Medulla oblongata (tissue), 1 donor: Measurements from ENCODE around the gene COL16A1.

Experiments used
- DNase-seq: peaks from one replicate; pipeline ENCODE4 v3.0.0-alpha.2; 2015; ENCODE audit errors: extremely low spot score

COL16A1 gene

GRCh38 chr1:31703431-31704270 lies at the start of gene COL16A1:
TSS of gene COL16A1 (minus strand) at chr1:31704017. CDS start at chr1:31702193, 1,824 bp downstream.
- peak; percentile 63 for DNase-seq

- DNase-seq, result peak; percentile 56
Measured at GRCh38 chr1:31752952-31753475, 49.2 kb upstream of the COL16A1 start.

- DNase-seq, result no peak
Measured at GRCh38 chr1:31752258-31752657, 48.4 kb upstream of the COL16A1 start.

DNA sequence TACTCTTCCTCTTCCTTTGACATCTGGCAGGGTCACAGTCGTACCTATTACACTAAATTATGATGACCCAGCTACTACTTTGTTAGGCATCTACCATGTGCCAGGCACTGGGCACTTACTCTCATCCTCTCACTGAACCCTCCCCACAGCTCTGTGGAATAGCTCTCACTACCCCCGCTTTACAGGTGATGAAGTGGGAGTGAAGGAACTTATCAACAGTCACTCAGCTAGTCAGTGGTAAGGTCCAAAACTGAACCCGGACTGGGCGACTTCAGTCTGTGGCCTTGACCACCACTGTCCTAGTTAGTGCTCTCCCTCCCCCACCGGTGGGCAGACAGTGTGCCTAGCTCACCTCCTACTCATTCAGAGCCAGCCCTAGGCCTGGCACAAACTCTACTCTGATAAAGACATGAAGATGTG lies 48.0 kb upstream of the COL16A1 start:
- DNase-seq, result no peak

GRCh38 chr1:31750858-31751510 lies 47.2 kb upstream of the COL16A1 start:
- no peak for DNase-seq

GRCh38 chr1:31749785-31750735 lies 46.2 kb upstream of the COL16A1 start:
- no peak for DNase-seq

- no peak for DNase-seq
Measured at GRCh38 chr1:31748365-31748764, 44.5 kb upstream of the COL16A1 start.

DNA sequence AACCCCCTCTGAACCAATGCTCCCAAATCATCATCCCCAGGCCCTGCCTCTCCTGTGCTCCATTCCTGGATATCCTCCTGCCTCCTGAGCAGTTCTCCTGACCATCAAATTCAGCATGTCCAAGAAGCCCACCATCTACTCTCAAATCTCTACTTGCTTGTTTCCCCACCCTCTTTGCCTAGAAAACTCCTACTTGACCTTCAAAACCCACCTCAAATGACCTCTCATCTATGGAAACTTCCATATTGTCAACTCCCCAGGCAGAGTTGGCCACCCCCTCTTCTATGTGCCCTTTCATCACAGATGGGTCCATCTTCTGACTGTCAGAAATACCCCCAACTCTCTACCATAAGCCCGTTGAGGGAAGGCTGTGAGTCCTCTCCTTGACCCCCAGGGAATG lies 43.5 kb upstream of the COL16A1 start:
- no peak for DNase-seq

GRCh38 chr1:31746687-31747086 lies 42.9 kb upstream of the COL16A1 start:
- DNase-seq, result no peak

GRCh38 chr1:31745946-31746670 lies 42.3 kb upstream of the COL16A1 start:
- DNase-seq, result no peak

- peak; percentile 73 for DNase-seq
Measured at GRCh38 chr1:31745096-31745945, 41.5 kb upstream of the COL16A1 start.

- DNase-seq, result no peak
Measured at GRCh38 chr1:31744165-31744888, 40.5 kb upstream of the COL16A1 start.

DNA sequence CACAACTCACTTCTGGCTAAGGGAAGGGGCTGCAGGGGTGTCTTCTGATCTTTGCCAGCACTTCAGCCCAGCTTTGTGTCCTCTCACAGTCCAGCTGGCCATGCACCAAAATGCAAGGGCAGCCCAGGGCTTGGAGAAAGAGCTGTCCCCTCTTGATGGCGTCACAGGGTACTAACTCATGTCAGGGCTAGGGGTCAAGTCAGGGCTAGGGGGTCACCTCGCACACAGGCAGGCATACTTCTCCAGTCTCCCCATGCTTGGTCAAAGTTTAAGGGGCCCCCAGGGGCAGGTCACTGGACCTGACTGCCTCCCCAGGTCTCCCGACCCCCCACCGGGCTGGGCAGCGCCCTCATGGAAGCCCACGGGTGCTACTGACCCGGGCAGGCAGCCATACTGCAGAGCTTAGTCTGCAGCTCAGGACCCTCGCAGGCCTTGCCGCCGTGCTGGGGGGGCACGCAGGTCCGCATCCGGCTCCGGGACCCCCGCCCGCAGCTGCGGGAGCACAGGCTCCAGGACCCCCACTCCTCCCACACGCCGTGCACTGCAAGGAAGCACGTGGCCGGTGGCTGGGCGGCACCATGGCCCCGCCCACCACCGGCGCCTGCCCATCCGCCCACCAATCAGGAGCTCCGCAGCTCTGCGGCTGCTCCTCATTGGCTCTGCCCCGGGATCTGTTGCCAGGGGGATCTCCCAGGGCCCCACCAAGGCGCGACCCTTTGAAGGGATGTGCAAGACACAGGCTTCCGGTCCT lies 38.8 kb upstream of the COL16A1 start:
- no peak for DNase-seq

DNA sequence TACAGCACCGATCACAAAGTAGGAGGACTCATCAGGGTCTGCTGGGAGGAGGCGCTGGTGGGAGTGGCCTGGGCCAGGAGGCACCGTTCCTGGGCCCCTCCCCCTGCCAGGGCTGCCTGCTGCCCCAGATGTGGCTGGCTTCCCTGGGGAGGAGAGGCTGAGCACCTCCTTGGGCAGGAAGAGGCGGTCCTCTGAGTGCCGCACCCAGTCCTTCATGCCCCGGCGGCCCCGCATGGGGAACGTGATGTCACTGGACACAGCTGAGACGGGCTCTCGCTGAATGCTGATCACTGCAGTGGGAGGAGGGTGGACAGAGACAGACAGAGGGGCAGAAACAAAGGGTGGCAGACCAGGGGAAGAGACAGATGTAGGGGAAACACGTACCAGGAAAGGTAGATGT lies 35.5 kb upstream of the COL16A1 start:
- no peak for DNase-seq

- no peak for DNase-seq
Measured at GRCh38 chr1:31736675-31737074, 32.9 kb upstream of the COL16A1 start.

GRCh38 chr1:31735571-31735970 lies 31.8 kb upstream of the COL16A1 start:
- no peak for DNase-seq

- no peak for DNase-seq
Measured at GRCh38 chr1:31734582-31735107, 30.8 kb upstream of the COL16A1 start.
